Stimulated activated CD8-positive, alpha-beta memory T cell treated with anti-CD3 and anti-CD28 coated beads, Interleukin-7, amount 100 ng/mL, for 24 hours (primary cell): Measurements from ENCODE around the gene CAMTA1.

Source experiments
- DNase-seq: peaks from one replicate; pipeline ENCODE4 v3.0.0-alpha.2; 2020; ENCODE audit warnings: low read depth

CAMTA1 gene

GRCh38 chr1:7616076-7616832, 831.0 kb downstream of the CAMTA1 start:
- peak; percentile 1 for DNase-seq

GRCh38 chr1:7616953-7617352, 831.7 kb downstream of the CAMTA1 start:
- no peak for DNase-seq

- DNase-seq = no peak
Observed at GRCh38 chr1:7617826-7618225, 832.6 kb downstream of the CAMTA1 start.

DNA sequence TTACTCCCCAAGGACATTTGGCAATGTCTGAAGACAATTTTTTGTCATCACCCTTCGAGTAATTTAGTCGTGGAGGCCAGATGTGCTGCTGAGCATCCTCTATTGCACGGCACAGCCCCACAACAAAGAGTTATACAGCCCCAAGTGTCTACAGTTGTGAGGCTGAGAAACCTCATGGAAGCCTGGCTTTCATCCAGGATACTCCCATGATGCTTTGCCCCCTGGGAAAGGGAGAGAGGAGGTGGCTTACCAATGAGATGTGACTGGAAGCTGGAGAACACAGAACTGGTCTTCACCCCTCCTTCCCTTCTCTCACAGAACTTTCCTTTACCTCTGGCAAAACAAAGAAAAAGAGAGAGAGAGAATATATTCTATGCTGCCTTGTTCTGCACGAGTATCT, 834.9 kb downstream of the CAMTA1 start:
- no peak for DNase-seq

- no peak for DNase-seq
Observed at GRCh38 chr1:7621334-7622219, 836.3 kb downstream of the CAMTA1 start.

GRCh38 chr1:7623842-7624241, 838.6 kb downstream of the CAMTA1 start:
- DNase-seq = no peak

GRCh38 chr1:7624791-7625355, 839.6 kb downstream of the CAMTA1 start:
- no peak for DNase-seq

GRCh38 chr1:7625401-7625800, 840.1 kb downstream of the CAMTA1 start:
- DNase-seq = no peak

GRCh38 chr1:7628273-7628672, 843.0 kb downstream of the CAMTA1 start:
- no peak for DNase-seq

DNA sequence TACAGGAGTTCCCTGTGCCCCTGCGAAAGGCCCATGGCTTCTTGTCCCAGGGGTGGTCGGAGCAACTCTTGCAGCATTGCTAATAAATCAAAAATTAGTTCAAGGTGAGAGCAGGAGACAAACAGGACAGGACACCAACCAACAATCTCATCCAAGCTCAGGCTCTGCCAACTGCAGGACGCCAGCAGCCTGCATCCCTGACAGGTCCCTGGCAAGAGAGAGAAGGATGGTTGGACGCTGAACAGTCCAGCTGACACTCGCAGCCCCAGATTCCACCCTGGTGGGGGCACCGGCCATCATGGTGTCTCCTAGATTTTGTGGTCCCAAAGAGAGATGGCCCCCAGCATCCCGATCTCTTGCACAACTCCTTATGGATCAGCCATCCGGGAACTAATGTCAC, 843.8 kb downstream of the CAMTA1 start:
- no peak for DNase-seq

DNA sequence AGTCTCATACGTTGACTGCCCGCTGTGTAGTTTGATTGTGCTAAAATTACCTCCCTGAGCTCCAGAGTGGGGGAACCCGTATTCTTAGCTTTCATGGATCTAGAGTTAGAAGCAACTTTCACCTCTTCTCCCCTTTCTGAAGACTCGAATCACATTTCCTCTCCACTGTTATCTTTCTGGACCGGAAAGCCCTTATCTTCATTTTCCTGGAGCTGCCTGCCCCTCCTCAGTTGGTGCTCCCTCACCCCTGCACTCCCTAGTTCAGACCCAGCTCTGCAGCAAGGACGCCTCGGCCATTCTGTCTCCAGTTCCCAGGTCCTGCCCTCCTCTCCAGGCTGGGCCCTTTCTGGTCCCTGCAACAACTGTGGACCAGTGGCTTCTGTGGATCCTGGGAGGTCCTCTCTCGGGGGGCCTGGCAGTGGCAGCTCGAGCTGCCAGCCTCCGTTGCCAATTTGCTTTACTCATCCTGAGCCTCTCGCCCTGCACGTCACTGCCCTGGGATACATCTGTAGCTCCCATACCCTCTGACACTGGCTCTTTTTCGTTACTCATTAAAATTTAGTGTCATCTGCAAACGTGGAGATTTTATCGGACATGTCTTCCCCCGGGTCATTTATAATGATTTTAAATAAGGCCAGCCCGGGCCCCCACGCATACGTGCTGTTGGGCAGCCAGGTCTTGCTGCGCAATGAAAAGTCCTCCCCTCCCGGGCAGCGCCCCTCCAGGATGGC, 844.4 kb downstream of the CAMTA1 start:
- DNase-seq = no peak

DNA sequence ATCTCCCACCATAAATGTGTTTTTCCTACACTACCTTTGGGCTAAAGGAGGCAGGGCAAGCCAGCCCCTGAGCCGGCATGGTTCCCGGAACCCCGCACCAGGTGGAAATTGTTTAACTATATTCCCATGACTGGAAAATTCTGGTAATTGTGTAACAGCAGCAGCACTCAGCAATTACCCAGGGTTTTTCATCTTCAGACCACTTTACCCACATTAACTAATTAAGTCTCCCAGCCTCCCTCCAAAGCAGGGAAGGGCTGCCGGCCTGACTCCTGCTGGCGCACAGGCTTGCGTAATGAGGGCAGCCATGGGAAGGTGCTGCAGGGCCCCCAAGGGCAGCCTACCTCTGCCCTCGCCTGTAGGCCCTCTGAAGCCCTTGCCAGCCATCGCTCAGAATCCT, 845.1 kb downstream of the CAMTA1 start:
- DNase-seq = no peak

DNA sequence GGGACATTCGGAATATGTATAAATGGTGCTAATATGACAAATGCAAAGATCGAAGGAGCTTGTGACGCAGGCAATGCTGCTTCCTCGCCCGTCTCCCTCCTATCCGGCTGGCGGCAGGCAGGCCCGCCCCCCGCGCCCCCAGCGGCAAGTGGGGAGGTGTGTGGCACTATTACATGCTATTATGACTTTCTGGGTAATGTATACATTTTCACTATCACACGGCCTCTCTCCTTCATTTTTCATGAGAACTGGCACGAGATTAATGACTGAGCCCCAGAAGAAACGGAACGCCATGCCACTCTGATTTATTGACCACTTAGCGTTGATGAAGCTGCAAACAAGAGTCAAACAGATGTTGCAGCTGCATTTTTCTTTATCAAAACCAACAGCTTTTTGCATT, 846.9 kb downstream of the CAMTA1 start:
- DNase-seq = no peak

GRCh38 chr1:7632681-7633080, 847.4 kb downstream of the CAMTA1 start:
- no peak for DNase-seq

- DNase-seq = no peak
Observed at GRCh38 chr1:7633506-7634245, 848.4 kb downstream of the CAMTA1 start.

- DNase-seq = no peak
Observed at GRCh38 chr1:7634546-7635240, 849.4 kb downstream of the CAMTA1 start.

GRCh38 chr1:7636795-7637526, 851.7 kb downstream of the CAMTA1 start:
- DNase-seq = no peak

GRCh38 chr1:7638078-7638477, 852.8 kb downstream of the CAMTA1 start:
- no peak for DNase-seq

GRCh38 chr1:7639435-7640131, 854.3 kb downstream of the CAMTA1 start:
- no peak for DNase-seq

- DNase-seq = no peak
Observed at GRCh38 chr1:7640350-7640749, 855.1 kb downstream of the CAMTA1 start.
